Fibroblast of skin of scalp (primary cell): ENCODE measurements around the gene LGALS7. TPM values are rescaled to one million over a fixed set of nuclear protein-coding genes. Genes with fewer than 3 reads are reported as not detected.
"Not testable (repeated sequence)": the region's sequence is repeated elsewhere in the genome, so short reads cannot be mapped to it uniquely, and the experiment has no call there.

Experiments
- DNase-seq: peaks from one replicate; pipeline ENCODE4 v3.0.0-alpha.2; 2013
- polyA plus RNA-seq, 2 experiments: library from polyadenylated mRNA; unstranded; fragments of 120-200 nt; gene quantifications; one replicate each; pipeline ENCODE4 v1.2.1, GENCODE V29; 2013; ENCODE audit not compliant: insufficient read length in 2 of 2

The LGALS7 gene
- polyA plus RNA-seq (2013, experiment 1 of 2; ENCODE audit: insufficient read length), result not detected
- not detected for polyA plus RNA-seq (2013, experiment 2 of 2; ENCODE audit: insufficient read length)

DNA sequence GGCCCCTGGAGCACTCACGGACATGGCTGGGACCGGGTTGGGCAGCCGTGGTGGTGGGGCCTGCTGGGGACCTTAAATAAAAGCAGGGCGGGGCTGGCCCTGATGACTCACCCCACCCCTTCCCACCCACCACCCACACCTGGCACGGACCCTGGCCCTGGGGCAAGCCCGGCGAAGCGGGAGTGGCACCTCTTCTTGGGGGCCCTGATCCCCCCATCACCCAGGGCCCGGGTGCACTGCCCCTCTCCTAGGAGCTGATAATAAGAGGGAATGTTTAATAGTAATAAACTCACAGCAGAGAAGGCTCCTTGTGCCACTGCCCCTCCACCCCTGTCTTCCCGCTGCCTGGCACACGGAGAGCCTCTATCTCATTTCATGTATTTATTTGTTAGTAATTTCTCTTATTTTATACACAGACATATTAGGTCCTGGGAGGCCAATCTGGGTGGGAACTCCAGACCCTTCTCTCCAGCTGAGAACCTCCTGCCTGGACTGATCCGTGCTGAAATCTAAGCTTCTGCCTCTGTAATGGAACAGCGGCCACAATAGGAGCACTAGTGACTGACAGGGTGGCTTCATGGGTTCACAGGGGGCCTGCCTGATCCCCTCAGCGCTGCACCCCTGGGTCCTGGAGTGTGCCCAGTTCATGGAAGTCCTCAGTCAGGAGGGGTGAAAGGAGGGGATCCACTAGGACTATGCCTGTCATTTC is at the start of gene LGALS7:
TSS of gene LGALS7 (minus strand) at position 49 of the 709 bp plus-strand sequence. CDS start at position 24, 25 bp downstream.
- no peak for DNase-seq

DNA sequence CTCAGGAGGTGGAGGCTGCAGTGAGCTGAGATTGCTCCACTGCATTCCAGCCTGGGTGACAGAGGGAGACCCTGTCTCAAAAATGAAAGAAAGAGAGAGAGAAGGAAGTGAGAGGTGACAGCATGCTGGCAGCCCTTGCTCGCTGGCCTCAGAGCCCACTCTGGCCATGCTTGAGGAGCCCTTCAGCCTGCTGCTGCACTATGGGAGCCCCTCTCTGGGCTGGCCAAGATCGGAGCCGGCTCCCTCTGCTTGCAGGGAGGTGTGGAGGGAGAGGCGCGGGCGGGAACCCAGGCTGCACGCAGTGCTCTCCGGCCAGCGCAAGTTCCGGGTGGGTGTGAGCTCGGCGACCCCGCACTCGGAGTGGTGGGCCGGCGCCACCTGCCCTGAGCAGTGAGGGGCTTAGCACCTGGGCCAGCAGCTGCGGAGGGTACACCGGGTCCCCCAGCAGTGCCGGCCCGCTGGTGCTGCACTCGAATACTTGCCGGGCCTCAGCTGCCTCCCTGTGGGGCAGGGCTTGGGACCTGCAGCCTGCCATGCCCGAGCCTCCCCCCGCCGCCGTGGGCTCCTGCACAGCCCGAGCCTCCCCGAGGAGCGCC is 48.0 kb upstream of the LGALS7 start:
- not testable (repeated sequence) for DNase-seq

DNA sequence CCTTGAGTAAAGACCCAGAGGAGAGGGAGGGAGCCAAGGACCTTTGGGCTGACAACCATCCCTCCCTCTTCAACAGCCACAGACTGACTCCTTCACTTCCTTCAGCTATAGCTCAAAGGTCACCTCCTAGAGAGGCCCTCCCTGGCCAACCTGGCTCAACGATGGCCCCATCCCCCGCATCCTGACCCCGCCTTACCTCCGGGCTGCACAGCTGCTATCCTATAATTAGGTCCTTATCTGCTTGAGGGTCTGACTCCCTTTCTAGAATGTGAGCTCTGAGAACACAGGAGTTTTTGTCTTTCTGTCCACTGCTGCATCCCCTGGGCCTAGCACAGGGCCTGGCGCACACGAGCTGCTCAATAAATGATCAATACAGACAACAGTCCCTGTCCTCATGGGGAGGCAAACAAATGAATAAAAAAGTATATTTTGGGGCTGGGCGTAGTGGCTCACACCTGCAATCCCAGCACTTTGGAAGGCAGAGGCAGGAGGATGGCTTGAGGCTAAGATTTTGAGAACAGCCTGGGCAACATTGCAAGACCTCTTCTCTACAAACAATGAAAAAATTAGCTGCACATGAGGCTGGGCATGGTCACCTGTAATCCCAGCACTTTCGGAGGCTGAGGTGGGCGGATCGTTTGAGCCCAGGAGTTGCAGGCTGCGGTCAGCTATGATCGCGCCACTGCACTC is 46.1 kb upstream of the LGALS7 start:
- no peak for DNase-seq

DNA sequence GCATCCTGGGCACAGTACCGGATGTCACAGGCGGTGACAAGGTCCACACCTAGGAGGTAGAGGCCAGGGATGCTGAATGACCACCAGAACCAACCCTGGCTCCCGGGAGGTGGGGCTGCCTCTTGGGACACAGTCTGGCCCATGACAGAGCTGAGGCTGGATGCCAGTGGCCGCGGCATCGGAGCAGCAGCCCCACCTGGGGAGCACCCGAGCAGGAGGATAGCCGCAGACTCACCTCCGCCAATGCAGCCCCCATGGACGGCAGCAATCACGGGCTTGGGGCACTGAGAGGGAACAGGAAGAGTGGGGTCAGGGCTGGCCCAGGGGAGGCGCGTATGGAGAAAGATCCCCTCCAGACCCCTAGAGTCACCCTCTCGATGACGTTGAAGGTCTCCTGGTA is 43.8 kb upstream of the LGALS7 start:
- DNase-seq, result no peak

DNA sequence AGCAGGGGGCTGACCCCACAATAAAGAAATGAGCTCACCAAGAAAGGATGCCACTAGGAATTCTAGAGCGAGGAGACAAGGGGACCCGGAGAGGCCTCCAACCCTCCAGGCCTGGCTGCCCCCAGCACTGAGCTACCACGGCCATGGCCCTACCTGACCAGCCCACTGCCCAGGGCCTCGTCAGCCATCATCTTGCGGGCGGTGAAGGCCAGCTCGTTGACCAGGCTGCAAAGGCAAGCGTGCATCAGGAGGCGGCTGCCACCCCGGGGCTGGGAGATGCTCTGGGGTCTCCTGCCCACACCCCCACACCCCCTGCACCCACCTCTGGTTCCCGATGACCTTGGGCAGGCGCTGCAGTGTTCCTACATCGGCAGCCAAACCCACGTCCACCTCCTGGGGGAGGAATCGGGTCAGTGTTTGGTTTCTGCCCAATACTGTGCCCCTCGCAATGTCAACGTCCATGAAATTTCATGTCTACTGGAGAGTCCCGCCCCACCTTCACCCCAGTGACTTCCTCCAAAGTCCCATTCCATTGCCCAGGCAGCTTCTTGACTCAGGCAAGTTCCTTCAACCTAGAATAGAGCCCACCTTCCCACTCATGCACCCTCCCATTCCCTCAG is 42.9 kb upstream of the LGALS7 start:
- DNase-seq, result no peak

DNA sequence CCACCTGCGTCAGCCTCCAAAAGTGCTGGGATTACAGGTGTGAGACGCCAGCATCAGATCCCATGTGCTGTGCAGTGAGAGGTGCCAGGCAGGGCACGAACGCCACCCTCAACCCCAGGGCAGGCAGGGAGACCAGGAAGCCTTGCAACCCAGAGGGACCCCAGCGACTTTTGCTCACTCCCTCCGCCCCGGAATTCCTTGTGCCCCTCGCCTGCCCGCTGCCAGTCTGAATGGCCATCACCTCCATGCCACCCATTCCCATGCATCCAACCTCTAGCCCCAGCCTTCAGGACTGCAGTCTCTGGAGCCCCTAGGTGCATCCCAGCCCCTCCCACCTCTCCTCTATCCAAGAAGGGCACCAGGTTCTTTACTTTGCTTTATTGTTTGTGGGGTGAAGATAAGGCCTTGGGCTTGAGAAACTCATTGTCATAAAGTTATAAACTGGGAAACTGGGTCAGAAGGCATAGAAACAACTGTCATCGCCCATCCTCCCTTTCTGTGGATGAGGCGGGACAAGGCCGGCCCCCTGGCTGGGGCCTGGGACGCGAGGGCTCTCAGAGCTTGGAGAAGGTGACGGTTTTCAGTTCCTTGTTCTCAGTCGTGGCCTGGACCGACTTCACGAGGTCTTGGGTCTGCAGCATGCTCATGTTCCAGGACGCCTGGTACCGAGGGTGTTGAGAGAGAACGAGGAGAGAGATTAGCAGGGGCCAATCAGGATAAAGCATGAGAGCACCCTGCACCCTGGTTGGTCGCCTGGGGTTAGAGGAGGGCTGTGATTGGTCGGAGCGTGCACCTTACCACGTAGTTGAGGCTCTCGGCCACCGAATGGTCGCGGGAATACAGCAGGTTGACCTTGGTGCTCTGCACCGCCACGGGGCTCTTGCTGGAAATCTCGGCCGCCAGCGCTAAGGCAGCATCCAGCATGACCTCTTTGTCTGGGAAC is 42.0 kb upstream of the LGALS7 start:
- no peak for DNase-seq

DNA sequence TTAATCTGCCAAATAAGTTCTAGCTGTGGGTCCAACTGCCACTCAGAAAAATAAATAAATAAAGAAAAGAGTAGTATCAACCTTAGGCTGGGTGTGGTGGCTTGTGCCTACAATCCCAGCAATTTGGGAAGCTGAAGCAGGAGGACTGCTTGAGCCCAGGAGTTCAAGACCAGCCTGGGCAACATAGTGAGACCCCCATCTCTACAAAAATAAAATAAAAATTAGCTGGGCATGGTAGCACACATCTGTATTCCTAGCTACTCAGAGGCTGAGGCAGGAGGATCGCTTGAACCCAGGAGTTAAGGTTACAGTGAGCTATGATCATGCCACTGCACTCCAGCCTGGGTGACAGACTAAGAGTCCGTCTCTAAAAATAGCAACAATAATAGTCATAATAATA is 40.6 kb upstream of the LGALS7 start:
- DNase-seq, result not testable (repeated sequence)

DNA sequence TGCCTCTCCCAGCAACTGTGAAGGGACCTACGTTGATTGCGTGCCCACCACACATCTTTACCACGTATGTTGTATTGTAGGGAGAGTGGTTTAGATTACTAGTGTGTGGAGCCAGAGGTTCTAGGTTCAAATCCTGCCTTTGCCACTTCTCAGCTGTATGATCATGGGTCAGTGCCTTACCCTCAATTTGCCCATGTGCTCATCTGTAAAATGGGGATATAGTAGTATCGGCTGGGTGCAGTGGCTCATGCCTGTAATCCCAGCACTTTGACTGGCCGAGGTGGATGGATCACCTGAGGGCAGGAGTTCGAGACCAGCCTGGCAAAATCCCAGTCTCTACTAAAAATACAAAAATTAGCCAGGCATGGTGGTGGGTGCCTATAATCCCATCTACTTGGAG is 40.0 kb upstream of the LGALS7 start:
- no peak for DNase-seq

DNA sequence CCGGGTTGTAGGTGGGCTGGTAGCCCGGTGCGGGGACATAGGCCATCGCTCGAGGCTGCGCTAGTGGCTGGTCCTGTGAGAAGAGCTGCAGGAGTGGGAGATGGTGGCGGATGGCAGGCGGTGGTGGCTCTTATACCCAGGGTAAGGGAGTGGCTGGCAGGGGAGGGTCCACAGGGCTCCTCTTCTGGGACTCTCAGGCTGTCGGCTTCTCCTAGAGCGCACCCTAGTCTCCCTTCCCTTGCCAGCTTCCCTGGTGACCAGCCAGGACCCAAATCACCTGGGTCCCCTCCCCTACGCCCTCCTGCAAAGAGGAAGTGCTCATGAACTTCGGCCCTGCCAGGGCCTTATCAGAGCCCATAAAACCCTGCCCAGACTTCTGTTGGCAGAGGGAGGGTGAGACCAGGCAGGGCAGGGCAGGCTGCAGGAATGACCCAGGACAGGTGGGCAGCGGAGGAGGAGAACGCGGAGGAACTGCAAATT is 39.6 kb upstream of the LGALS7 start, which contains the start of gene LGALS4:
TSS of gene LGALS4 (minus strand) at position 105 of the 480 bp plus-strand sequence. CDS start at position 46, 59 bp downstream.
- DNase-seq, result no peak

DNA sequence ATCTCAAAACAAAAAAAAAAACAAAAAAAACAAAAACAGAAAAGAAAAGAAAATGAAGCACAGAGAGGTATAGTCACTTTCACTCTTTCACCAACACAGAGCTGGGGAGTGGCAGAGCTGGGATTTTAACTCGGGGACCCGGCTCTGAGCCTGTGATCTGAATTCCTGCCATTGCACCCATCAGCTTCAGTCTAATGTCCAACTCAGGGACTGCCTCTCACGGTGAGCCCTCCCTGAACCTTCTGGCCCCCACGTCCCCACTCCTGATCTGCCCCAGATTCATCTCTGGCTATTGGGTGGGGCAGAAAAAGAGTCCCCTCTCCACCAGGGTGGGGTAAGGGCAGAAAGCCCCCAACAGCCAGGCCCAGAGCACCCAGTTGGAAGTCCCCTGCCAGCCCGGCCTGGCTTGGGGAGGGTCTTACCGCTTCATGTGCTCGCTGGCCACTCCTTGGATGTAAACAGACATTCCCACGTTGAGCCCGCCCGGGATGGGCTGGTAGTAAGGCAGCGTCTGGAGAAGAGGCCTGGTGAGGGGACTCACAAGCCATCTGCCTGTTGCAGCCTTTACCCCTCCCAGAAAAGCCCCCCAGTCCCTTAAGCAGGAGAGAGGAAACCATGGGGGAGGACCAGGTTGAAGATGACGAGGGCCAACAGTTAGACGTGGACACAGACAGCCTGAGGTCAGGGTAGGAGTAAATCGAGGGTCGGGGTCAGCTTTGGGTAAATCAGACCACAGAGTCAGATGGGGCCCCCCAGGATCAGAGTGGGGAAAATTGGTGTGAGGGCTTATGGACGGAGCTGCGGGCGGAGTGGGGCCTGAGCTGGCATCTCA is 38.9 kb upstream of the LGALS7 start:
- no peak for DNase-seq

DNA sequence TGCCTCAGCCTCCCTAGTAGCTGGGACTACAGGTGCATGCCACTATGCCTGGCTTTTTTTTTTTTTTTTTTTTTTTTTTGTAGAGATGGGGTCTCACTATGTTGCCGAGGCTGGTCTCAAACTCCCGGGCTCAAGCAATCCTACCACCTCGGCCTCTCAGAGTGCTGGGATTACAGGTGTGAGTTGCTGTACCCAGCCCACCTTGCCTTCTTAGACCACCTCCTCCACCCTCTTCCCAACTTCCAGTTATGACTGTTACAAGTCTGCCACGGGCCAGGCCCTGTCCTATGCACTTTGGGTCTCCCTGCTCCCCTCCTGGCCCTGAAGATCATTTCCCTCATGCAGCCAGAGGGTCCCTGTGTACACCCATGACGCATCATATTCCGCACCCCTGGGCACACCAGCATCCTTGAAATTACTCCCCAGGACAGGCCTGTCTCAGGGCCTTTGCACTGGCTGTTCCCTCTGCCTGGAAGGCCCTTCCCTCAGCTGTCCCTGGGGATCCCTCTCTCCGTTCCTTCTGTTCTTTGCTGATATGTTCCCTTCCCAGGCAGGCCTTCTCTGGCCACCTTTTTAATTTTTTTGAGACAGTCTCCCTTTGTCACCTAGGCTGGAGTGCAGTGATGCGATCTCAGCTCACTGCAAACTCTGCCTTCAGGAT is 36.4 kb upstream of the LGALS7 start:
- DNase-seq, result no peak

DNA sequence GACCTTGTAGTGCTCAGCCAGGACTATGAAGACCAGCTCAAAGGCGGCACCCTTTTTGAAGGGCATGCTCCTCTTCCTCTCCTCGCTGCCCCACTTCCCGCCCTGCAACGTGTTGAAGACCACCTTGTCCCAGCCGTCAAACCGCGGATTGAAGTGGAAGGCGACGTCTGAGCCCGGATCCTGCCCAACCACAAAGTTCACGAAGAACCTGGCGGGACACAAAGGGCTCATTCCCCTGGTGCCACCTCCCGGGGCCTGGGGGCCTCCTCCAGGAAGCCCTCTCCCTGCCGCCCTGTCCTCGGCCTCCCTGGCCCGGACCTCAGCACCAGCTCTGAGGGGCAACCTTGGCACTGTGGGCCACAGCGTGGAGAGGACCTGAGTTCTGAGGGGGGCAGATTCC is 35.4 kb upstream of the LGALS7 start:
- DNase-seq, result no peak

DNA sequence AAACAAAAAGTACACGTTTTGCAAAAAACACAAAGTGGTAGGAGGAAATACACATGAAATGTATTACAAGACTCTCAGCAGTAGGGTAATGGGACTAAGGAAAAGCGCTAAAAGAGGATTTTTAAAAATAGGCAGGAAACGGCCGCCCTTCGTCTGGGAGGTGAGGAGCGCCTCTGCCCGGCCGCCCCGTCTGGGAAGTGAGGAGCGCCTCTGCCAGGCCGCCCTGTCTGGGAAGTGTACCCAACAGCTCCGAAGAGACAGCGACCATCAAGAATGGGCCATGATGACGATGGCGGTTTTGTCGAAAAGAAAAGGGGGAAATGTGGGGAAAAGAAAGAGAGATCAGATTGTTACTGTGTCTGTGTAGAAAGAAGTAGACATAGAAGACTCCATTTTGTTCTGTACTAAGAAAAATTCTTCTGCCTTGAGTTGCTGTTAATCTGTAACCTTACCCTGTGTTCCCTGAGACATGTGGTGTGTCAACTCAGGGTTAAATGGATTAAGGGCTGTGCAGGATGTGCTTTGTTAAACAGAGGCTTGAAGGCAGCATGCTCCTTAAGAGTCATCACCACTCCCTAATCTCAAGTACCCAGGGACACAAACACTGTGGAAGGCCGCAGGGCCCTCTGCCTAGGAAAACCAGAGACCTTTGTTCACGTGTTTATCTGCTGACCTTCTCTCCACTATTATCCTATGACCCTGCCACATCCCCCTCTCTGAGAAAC is 34.2 kb upstream of the LGALS7 start:
- not testable (repeated sequence) for DNase-seq

DNA sequence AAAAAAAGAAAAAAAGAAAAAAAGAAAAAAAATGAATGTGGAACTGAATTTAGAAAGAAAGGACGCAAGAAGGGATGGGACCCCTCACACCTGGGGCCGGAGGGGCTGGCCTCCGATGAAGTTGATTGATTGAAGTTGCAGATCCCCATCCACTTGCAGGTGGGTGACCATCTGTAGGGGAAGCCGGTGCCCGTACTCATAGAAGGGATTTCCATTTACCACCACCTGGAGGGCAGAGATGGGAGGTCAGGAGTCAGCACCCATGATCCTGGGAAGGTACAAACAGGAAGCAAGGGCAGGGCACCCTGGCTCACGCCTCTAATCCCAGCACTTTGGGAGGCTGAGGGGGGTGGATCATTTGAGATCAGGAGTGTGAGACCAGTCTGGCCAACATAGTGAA is 33.1 kb upstream of the LGALS7 start:
- DNase-seq, result no peak

DNA sequence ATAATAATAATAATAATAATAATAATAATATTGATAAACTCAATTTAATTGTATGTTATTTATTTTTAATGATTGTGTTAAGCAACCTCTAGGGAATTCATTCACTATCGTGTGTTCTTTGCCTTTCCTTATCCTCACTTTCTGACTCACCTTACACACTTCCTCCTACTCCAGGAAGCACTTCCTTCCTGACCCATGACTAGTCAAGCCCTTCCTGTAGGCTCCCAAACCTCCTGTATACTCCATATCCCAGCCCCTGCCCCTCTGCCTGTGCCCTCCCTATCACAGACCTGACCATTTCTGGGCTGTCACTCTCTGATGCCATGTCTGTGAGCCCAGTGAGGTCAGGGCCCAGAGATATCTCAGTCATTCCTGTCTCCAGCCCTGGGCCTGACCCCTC is 31.9 kb upstream of the LGALS7 start:
- no peak for DNase-seq

DNA sequence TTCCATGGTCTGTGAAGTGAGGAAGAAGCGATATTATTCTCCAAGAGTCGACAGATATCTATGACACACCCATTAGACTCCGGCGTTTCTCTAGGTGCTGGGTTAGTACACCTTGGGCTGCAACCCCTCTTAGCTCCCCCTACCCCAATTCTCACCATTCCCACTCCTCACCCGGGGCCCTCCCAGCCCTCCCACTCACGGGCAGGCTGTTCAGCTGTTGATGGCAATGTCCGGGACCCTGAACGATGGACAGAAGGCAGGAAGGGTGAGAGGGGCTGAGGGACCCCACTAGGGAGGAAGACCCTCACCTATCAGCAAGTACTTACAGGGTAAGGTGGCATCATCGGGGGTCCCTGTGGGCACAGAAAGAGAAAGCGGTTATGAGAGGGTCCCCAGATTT is 30.2 kb upstream of the LGALS7 start:
- DNase-seq, result no peak

DNA sequence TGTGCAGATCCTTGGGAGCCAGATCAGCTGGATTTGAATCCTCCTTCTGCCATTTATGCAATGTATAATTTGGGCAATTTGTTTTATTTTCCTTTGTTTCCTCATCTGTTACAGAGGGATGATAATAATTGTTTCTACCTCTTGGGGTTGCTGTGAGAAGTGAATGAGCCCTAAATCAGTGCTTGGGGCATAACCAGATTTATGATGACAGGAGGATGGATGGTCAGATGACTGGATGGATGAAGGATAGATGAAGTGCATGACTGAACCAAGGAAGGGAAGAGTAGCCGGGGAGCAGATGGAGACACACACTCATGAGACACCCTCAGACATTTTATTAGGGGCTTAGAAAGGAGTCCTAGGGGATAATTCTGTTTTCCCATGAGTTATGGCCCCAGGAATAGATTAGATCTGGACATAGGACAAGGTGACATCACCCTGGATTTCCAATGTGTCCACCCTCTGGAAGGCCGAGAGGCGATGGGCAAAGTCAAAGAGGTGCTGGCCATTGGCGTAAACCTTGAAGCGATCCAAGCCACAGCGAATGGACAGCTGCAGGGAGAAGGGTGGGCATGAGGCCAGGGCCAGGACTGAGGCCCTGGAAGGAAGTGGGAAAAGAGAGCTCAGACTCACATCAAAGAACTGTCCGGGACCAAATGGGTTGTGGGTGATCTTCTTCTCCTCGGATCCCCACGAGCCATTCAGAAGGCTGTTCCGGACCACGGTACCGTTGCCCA is 28.2 kb upstream of the LGALS7 start:
- no peak for DNase-seq

DNA sequence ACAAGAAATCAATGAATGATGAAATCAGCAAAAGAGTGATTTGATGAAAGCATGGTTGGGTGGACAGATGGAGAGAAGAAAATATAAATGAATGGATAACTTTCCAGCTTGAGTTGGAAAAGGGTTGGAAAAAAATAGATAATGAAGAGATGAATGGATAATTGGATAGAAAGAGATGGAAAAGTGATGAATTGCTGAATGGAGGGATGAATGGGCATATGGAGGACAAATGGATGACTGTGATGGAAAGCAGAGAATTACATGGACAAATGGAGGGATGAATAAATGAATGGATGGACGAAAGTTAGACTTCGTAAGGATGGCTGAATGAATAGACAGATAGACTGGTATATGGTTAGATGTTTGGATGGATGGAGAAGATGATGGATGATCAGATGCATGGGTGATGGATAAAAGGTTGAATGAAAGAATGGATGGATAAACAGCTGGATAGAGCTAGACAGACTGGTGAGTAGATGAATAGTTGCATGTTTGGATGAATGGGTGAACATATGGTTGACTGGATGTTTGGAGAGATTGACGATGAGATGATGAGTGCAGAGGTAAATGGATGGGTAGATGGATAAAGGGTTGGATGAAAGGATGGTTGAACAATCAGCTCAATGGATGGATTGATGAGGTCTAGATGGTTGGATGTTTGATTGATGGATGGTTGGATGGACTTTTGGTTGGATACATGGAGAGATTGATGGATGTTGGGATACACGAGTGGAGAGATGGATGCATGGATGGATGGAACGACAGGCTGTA is 27.4 kb upstream of the LGALS7 start:
- no peak for DNase-seq
